SU-DHL-6 (cell line): ENCODE measurements around the gene SRP14.

Experiments used
- H2AFZ ChIP-seq: fragments of 200-600 bp; sonication (generic); 2 replicates; pipeline ENCODE4 v1.6.1; 2014; ENCODE audit warnings: low read depth, mild to moderate bottlenecking, moderate library complexity, mixed read lengths, antibody characterized with exemption, low read length; ENCODE audit not compliant: severe bottlenecking
- H3F3A ChIP-seq: fragments of 200-600 bp; shearing (Covaris generic); 2 replicates; pipeline ENCODE4 v1.6.0; 2016; ENCODE audit warnings: antibody characterized with exemption, mild to moderate bottlenecking; ENCODE audit not compliant: insufficient read depth
- H3K27ac ChIP-seq: fragments of 200-600 bp; sonication (generic); 2 replicates; pipeline ENCODE4 v1.5.1; 2016; ENCODE audit warnings: low read depth, mild to moderate bottlenecking, low read length, moderate library complexity, mixed read lengths
- H3K27me3 ChIP-seq: fragments of 200-600 bp; sonication (generic), shearing (Covaris generic); 2 replicates; pipeline ENCODE4 v1.6.0; 2014; ENCODE audit warnings: mild to moderate bottlenecking, low read length
- H3K36me3 ChIP-seq: fragments of 200-600 bp; sonication (generic); 2 replicates; pipeline ENCODE4 v1.6.1; 2014; ENCODE audit warnings: mild to moderate bottlenecking, low read length, mixed read lengths
- H3K4me2 ChIP-seq: fragments of 300-600, 200-600 bp; shearing (Covaris generic), sonication (generic); 2 replicates; pipeline ENCODE4 v1.6.0; 2014; ENCODE audit warnings: low read length, low read depth, mild to moderate bottlenecking; ENCODE audit not compliant: poor library complexity, severe bottlenecking
- H3K4me3 ChIP-seq: fragments of 200-600 bp; sonication (generic); 2 replicates; pipeline ENCODE4 v1.5.1; 2014; ENCODE audit warnings: antibody characterized with exemption, low read length, mild to moderate bottlenecking, mixed read lengths; ENCODE audit not compliant: insufficient read depth, poor library complexity, severe bottlenecking
- H3K79me2 ChIP-seq: fragments of 200-600 bp; sonication (generic); 2 replicates; pipeline ENCODE4 v1.6.1; 2014; ENCODE audit warnings: mild to moderate bottlenecking, low read length, moderate library complexity; ENCODE audit not compliant: insufficient read depth
- H3K9ac ChIP-seq: fragments of 200-600 bp; sonication (generic); 2 replicates; pipeline ENCODE4 v1.7.0; 2014; ENCODE audit warnings: mild to moderate bottlenecking, low read length
- H3K9me2 ChIP-seq: fragments of 200-600 bp; sonication (generic); replicated peaks from 2 replicates; pipeline ENCODE4 v1.6.1; 2014; ENCODE audit warnings: low read length; ENCODE audit not compliant: insufficient read depth
- H3K9me3 ChIP-seq: fragments of 200-600 bp; sonication (generic); 2 replicates; pipeline ENCODE4 v1.6.1; 2014; ENCODE audit warnings: low read length, mixed read lengths; ENCODE audit not compliant: insufficient read depth
- H4K20me1 ChIP-seq: fragments of 200-600 bp; sonication (generic); 2 replicates; pipeline ENCODE4 v1.6.1; 2014; ENCODE audit warnings: low read depth, mild to moderate bottlenecking, antibody characterized with exemption, low read length, moderate library complexity, mixed read lengths
- EZH2phosphoT487 ChIP-seq: fragments of 200-600 bp; sonication (generic), shearing (Covaris generic); conservative IDR thresholded peaks from 2 replicates; pipeline ENCODE4 v1.6.1; 2018; ENCODE audit warnings: mild to moderate bottlenecking, antibody characterized with exemption, low read length, moderate library complexity, mixed read lengths
- TF ChIP-seq, protein P1 (sequence below): fragments of 200-600 bp; sonication (generic); IDR thresholded peaks from one replicate; pipeline ENCODE4 v1.5.1; 2017; ENCODE audit warnings: antibody characterized with exemption, mild to moderate bottlenecking, low read length, moderate library complexity; ENCODE audit not compliant: insufficient read depth, poor library complexity, severe bottlenecking

SRP14 gene

GRCh38 chr15:40048926-40049475 lies 10.0 kb upstream of the SRP14 start:
- peaks cover 73% of the 10 kb centered on the region for H3F3A ChIP-seq
- H3K4me3 ChIP-seq, result no peak overlapping the region
- H3K36me3 ChIP-seq, result no peaks in the 10 kb centered on the region

DNA sequence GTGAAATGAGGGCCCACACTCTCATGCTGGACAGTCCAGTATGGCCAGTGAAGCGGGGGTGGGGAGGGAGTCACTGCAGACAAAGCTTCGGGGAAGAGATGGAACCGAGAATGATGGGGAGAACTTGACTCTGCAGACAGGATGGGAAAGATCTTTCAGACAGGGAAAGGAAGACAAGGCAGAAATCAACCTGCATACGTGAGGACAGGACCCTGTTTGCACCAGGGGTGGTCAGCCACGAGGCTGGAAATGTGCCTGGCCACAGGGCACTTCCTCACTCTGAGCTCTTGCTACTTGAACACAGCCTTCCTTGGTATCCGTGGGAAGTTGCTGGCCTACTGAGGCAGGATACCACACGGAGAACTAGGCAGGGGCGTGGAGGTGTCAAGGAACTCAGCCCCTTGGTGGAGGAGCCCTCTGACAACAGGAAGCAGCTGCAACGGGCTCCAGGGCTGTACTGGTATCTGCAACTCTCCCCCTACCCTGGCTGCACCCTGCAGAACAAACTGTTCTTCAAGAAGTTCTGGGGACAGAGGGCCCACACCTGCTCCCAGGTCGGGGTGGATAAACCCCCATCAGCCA lies 9.3 kb upstream of the SRP14 start:
- H3K36me3 ChIP-seq, result no peaks in the 10 kb centered on the region
- no peaks in the 10 kb centered on the region for H3K79me2 ChIP-seq
- peak overlapping the region; percentile 59 for H3K4me2 ChIP-seq
- peak overlapping the region; percentile 98 for H3K27ac ChIP-seq
- H3K4me3 ChIP-seq, result no peak overlapping the region
- no peaks in the 10 kb centered on the region for H3K9me2 ChIP-seq
- H3F3A ChIP-seq, result peaks cover 73% of the 10 kb centered on the region
- no peak overlapping the region for H2AFZ ChIP-seq
- no peaks in the 10 kb centered on the region for H4K20me1 ChIP-seq
- H3K9ac ChIP-seq, result peak overlapping the region; percentile 59
- H3K27me3 ChIP-seq, result no peaks in the 10 kb centered on the region
- H3K9me3 ChIP-seq, result no peaks in the 10 kb centered on the region
- TF ChIP-seq, protein P1, sequence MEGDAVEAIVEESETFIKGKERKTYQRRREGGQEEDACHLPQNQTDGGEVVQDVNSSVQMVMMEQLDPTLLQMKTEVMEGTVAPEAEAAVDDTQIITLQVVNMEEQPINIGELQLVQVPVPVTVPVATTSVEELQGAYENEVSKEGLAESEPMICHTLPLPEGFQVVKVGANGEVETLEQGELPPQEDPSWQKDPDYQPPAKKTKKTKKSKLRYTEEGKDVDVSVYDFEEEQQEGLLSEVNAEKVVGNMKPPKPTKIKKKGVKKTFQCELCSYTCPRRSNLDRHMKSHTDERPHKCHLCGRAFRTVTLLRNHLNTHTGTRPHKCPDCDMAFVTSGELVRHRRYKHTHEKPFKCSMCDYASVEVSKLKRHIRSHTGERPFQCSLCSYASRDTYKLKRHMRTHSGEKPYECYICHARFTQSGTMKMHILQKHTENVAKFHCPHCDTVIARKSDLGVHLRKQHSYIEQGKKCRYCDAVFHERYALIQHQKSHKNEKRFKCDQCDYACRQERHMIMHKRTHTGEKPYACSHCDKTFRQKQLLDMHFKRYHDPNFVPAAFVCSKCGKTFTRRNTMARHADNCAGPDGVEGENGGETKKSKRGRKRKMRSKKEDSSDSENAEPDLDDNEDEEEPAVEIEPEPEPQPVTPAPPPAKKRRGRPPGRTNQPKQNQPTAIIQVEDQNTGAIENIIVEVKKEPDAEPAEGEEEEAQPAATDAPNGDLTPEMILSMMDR, result no peak

More at GRCh38 chr15:40048926-40049475, 10.0 kb upstream of the SRP14 start:
- Histone ChIP-seq H3K27ac (peak overlapping the region; percentile 98), H3K9me3 (no peaks in the 10 kb centered on the region), H2AFZ (no peak overlapping the region), H3K4me2 (peak overlapping the region; percentile 59), H3K79me2 (no peaks in the 10 kb centered on the region), H3K9me2 (no peaks in the 10 kb centered on the region), H3K27me3 (no peaks in the 10 kb centered on the region), H3K9ac (peak overlapping the region; percentile 59), H4K20me1 (no peaks in the 10 kb centered on the region)
- TF ChIP-seq, protein P1, result no peak
- no peak for TF ChIP-seq EZH2phosphoT487

DNA sequence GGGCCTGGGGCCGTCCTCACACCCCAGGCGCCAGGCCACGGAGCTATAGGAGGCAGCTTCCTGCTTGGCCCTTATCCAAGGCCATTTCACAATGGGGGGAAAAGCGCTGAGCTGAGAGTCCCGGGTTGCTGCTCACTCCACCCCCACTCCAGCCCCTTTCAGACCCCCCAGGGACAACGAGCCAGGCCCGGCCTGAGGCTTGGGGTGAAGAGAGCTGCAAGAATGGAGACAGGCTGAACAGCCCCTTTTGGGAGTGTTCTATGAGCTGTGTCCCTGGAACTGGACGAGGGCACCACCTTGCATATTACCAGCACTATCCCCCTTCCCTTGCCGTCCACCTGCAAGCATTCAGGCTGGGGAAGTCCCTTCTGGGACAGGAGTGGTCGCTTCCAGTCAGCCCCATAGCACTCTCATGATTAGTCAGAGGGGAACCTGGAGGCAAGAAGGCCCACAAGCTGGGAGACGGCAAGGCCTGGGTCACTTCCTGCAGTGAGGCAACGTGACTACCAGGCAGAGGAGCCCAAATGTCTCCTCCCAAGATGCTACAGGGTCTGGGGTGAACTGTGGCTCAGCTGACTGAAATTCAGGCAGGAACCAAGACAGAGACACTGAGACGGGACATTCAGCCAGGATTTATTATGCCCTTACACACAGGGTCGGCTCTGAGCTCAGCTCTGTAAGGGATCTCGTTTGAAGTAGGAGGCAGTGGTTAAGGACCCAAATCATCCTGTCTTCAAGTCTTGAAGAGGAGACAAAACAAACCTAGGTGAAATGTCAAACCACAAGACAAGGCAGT lies 8.6 kb upstream of the SRP14 start:
- no peak overlapping the region for H2AFZ ChIP-seq
- H3K36me3 ChIP-seq, result no peaks in the 10 kb centered on the region
- no peaks in the 10 kb centered on the region for H3K79me2 ChIP-seq
- no peaks in the 10 kb centered on the region for H3K9me3 ChIP-seq
- H4K20me1 ChIP-seq, result no peaks in the 10 kb centered on the region
- H3K4me3 ChIP-seq, result no peak overlapping the region
- H3K9me2 ChIP-seq, result no peaks in the 10 kb centered on the region
- H3K4me2 ChIP-seq, result peak overlapping the region; percentile 59
- TF ChIP-seq EZH2phosphoT487, result no peak
- TF ChIP-seq, protein P1, result no peak
- H3K27me3 ChIP-seq, result no peaks in the 10 kb centered on the region
- H3K9ac ChIP-seq, result peak overlapping the region; percentile 59
- peak overlapping the region; percentile 98 for H3K27ac ChIP-seq
- H3F3A ChIP-seq, result peaks cover 73% of the 10 kb centered on the region
